GM18909 (cell line): ENCODE results near the gene TMEM131.
A peak's percentile ranks its signal among the peaks of the same experiment; 100 is the strongest.

Experiments
- ATAC-seq: cut with Tn5 transposase; IDR thresholded peaks from one replicate; pipeline ENCODE4 v1.9.1; 2021; ENCODE audit warnings: mild to moderate bottlenecking; ENCODE audit not compliant: unreplicated experiment, poor library complexity

Gene TMEM131

DNA sequence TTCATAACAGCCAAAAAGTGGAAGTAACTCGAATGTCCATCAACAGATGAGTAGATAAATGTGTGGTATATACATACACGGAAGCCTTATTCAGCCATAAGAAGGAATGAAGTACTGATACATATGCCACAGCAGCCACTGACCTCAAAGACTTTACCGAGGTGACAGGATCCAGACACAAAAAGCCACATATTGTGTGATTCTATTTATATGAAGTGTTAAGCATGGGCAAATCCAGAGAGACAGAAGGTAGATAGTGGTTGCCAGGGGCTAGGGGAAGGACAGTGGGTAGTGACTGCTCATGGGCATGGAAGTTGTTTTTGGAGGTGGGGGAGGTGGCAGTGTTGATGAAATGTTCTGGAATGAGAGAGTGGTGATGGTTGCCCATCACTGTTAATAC is 248.5 kb downstream of the TMEM131 start:
- ATAC-seq = no peak

DNA sequence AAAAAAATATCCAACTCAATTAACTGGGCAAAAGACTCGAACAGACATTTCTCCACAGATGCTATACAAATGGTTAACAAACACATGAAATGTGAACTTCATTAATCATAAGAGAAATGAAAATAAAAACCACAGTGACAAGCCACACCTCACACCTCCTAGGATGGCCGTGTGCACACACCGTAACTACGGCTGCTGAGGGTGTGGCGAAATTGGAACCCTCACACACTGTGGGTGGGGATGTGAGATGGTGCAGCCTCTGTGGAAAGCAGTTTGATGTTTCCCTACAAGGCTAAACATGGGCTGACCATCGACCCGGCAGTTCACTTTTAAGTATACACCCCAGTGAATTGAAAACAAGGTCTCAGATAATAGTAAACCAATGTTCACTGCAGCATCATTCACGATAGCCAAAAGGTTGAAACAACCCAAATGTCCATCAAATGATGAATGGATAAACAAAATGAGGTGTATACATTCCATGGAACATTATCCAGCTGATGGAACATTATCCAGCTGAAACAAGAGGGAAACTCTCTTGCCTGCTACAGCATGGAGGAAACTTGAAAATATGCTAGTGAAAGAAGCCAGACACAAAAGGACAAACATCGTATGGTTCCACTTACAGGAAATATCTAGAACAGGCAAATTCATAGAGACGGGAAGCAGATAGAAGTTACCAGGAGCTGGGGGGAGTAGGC is 250.1 kb downstream of the TMEM131 start:
- ATAC-seq = no peak

DNA sequence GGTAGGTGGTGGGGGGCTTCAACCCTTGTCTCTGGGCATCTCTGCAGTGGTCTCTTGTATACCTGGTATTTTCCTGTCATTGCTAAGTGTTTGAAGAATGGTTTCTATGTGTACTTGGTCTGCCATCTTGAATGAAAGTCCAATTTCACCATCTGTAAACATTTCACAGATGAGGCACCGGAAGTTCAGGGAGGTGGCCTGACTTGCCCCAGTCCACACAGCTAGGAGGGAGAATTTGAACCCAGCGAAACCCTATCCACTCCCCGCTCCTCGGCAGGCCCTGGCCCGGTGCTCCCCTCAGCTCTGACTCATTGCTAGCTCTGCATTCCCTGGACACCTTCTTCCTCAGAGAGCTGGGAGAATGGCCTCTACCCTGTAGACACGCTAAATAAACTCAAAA is 251.8 kb downstream of the TMEM131 start:
- ATAC-seq = no peak

DNA sequence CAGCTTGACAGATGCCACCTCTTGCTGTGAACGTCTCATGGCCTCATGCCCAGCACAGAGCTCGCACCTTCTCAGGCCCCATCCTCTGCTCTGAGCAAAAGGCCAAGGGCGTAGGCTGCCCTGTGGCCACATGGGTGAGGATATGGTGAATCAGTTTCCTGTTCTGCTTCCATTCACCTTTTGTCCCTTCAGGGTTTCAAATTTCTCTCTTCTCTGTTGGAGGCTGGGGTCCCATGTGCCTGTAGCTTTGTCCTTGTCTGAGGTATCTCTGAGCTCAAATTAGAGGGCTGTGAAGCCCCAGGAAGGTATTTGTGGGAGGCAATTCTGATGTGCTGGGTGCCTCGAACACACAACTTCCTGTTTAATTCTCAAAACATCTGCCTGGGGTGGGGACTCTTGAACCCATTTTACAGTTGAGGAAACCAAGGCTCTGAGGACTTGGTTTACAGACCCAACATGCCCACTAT is 253.3 kb downstream of the TMEM131 start:
- ATAC-seq = no peak

DNA sequence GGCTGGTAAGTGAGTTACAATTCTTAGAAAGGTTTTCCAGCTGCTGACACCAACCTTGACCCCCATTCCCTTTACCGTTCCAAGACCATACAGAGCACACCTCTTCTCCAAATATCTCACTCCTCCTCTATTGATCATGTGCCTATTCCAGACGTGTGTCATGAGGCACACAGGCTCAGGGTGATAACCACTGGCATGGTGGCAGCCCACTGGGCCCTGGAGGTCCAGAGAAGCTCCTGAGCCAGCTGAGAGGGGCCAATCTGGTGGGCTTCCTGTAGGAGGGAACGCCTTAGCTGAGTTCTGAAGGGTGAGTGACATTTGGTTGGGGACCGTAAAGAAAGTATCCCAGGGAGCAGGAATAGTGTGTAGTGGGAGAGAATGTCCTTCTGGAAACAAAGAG is 254.1 kb downstream of the TMEM131 start:
- no peak for ATAC-seq

DNA sequence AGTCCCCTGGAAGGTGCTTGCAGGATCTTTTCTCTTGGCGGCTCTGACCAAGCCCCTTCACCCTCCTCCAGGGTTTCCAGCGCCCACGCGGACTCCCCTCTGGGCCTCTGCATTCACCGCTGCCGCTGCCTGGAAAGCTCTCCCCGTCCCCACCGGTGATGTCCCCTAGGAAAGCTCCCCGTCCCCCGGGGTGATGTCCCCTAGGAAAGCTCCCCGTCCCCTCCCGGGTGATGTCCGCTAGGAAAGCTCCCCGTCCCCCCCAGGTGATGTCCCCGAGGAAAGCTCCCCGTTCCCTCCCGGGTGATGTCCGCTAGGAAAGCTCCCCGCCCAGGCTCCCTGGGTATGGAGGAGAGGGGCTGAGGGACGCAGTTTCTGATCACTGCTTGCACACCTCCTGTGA is 254.5 kb downstream of the TMEM131 start:
- no peak for ATAC-seq

DNA sequence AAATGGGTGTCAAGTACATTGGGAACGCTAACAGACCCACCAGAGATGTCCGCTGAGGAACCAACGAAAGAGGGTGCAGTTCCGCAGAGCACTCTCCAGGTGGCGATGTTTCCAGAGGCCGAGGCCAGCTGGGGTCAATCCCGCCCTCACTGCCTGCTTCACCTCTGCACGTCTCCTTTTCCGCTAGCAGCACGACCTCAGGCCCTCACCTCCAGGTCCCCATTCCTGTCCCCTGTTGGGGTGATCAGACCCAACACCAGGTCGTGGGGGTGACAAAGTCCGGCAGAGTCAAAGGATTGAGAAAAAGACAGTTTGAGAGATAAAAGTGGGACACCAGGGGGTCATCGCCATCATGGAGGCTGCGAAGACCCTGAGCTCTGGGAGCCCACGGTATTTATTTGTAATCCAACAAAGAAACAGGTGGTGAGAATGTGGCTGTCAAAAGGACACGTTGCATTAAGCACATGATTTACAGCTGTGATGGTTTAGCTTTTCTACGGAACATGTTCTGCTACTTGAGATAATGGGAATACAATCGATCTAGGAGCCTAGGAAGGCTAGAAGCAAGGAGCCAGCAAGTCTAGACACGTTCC is 255.1 kb downstream of the TMEM131 start:
- peak; percentile 53 for ATAC-seq

DNA sequence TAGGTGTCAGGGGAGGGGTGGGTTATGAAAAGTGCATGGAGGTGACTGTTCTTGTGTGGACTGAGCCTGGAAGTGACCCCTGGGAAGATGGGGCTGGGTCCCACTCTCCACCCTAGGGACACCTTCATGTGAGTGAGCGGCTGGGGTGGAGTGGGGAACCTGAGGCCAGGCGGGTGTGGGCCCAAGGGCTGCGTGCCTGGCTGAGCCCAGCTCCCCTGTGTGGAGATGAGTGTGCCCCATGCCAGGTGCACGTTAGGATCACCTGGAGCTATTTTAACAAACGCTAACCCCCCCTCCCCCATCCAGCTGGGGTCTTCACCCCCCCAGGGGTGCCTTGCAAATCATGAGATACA is 255.9 kb downstream of the TMEM131 start:
- ATAC-seq = no peak

DNA sequence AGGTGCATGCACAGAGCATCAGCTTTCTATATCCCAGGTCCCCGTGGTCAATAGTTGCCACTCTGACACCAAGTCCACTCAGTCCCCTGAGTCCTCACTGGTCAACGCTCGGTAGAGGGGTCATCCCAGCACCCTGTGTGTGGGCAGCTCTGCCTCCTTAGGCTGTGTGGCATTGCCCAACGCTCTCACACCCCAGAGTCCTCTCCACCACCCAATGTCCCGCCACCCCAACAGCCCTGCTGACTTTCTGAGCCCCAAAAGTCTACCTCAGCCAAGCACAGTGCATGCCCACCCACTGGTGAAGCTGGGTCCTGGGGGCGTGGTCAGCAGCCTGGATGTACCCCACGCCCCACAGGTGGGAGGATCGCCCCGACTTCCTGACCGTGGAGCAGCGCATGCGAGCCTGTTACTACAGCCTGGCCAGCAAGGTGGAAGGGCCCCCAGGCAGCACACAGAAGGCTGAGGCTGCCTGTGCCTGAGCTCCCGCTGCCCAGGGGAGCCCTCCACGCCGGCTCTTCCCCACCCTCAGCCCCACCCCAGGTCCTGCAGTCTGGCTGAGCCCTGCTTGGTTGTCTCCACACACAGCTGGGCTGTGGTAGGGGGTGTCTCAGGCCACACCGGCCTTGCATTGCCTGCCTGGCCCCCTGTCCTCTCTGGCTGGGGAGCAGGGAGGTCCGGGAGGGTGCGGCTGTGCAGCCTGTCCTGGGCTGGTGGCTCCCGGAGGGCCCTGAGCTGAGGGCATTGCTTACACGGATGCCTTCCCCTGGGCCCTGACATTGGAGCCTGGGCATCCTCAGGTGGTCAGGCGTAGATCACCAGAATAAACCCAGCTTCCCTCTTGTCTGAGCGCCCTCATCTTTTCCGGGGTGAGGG is 256.5 kb downstream of the TMEM131 start:
- no peak for ATAC-seq

DNA sequence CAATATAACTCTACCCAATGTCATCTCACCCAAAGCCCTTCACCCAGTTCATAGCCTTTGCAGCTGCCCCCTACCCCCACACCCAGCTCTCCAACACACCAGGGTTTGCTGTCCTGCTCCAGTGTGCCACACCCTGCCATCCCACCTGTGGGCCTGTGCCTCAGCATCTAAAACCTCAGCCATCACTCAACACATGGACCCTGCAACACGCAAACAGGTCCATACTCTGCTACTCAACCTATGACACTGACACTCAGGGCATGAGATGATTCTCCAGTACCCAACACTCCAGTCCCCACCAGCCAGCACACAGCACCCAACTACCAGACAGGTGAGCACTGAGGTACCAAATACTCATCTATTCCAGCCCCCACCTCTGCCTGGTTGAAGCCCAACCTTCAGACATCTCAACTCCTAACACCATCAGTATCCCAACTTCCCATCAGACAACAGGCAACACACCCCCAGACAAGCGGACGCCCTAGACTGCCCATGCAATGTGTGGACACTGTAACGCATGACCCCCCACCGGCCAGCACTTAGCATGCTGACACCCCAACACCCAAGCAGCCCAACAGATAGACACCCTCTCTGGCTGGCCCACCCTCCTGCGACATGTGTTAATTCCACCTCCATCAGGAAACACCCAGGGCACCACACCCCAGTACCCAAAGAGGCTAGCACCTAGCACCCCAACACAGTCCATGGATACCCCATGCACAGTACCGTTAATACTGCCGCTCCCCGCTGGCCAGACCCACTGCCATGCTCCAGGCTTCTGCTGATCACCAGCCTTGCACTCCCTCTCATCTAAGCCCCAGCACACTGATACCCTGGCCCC is 257.3 kb downstream of the TMEM131 start:
- ATAC-seq = no peak

DNA sequence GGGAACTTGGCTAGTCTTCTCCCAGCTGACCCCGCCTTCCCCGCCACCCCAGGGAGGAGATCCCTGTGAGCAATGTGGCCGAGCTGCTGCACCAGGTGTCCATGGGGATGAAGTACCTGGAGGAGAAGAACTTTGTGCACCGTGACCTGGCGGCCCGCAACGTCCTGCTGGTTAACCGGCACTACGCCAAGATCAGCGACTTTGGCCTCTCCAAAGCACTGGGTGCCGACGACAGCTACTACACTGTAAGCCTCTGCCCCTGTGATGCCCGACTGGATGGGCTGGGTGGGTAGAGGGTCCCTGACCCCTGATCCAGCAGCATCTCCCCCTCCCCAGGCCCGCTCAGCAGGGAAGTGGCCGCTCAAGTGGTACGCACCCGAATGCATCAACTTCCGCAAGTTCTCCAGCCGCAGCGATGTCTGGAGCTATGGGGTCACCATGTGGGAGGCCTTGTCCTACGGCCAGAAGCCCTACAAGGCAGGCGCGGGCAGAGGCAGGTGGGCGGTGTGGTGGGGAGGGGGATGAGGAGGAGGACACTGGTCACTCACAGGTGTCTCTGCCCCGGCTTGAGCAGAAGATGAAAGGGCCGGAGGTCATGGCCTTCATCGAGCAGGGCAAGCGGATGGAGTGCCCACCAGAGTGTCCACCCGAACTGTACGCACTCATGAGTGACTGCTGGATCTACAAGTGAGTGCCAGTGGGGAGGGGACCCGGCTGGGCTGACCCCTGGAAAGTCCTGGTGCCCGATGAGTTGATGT is 258.1 kb downstream of the TMEM131 start:
- ATAC-seq = no peak

DNA sequence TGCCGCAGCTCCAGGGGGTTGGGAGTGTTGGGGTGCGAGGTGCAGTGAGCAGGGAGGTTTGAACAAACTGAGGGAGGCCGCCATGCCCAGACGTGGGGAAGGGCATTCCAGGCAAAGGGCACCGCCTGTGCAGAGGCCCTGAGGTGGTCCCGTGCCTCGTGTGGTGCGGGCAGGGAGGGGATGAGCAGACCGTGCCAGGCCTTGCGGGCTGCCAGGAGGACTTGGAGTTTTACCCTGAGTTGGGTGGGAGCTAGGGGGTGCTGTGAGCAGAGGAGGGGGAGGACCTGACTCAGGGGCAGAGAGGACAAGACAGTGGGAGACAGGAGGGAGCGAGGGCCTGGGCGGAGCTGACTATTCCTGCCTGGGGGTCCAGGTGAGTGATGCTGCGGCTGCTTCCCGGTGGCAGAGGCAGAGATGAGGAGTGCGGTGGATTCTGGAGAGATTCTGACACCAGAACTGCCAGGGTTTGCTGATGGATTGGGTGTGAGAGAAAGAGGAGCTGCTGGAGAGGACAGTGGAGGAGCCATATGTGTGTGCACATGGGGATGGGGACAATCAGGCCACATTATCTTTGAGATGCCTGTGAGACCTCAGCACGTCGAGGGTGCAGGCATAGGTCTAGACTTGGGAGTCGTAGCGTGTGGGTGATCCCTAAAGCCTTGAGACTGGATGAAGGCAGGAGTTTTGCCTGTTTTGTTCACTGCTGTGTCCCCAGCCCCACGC is 259.0 kb downstream of the TMEM131 start:
- no peak for ATAC-seq

DNA sequence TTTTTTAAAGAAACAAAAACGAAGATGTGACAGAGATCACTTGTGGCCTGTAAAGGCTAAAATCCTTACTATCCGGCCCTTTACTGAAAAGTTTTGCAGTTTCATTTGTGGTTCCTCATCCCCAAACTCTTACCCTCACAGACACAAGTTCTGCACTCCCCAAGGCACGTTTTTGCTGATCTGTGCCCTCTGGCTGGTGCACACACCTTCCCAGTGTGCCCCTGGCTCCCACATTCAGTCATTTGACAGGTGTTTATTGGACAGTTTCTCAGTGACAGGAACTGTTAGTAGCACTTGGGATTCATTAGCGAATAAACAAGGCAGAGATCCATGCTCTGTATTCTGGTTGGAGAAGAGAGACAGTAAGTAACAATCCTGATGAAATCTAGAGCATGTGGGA is 259.6 kb downstream of the TMEM131 start:
- no peak for ATAC-seq

DNA sequence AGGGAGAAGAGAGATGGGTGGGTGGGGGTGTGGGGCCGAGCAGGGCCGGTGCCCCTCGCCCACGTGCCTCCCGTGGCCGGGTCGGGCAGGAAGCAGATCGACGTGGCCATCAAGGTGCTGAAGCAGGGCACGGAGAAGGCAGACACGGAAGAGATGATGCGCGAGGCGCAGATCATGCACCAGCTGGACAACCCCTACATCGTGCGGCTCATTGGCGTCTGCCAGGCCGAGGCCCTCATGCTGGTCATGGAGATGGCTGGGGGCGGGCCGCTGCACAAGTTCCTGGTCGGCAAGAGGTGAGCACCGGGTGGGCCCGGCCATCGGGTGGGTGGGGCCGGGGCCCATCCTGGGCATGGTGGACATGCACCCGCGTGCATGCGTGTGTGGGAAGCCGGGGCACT is 260.6 kb downstream of the TMEM131 start:
- no peak for ATAC-seq

DNA sequence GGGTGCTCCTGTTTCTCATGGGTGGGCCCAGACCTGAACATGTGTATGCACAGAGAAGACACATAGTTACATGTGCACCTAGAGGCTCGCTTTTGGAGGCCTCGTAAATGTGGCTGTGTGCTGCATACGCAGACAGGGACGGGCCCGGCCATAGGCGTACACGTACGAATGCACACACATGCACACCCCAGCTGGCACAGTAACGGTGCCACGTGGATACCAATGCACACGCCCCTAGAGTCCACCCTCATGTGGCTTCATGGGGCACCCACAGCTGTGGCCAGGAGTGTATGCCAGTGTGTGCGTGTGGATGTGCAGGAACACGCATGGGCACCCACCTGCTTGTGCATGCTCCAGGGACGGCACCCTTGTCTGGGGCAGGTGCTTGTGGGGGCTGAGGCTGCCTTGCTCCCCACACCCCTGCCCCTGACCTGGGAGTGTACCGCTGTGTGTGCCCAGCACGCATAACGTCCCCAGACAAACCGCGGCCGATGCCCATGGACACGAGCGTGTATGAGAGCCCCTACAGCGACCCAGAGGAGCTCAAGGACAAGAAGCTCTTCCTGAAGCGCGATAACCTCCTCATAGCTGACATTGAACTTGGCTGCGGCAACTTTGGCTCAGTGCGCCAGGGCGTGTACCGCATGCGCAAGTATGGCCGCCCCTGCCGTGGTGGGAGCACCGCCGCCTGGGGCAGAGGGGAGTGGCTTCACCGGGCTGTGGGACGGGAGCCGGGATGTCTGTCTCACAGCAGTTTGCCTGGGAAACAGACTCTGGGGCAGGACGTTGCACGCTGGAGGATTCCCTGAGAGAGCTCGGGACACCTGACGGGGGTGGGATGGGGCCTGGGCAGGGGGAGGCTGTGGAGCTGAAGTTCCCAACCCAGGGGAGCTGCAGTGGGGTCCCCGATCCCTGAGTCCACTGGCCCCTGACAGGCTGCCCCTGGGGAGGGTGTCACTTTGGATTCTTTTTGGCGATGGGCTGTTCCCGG is 261.4 kb downstream of the TMEM131 start:
- no peak for ATAC-seq

DNA sequence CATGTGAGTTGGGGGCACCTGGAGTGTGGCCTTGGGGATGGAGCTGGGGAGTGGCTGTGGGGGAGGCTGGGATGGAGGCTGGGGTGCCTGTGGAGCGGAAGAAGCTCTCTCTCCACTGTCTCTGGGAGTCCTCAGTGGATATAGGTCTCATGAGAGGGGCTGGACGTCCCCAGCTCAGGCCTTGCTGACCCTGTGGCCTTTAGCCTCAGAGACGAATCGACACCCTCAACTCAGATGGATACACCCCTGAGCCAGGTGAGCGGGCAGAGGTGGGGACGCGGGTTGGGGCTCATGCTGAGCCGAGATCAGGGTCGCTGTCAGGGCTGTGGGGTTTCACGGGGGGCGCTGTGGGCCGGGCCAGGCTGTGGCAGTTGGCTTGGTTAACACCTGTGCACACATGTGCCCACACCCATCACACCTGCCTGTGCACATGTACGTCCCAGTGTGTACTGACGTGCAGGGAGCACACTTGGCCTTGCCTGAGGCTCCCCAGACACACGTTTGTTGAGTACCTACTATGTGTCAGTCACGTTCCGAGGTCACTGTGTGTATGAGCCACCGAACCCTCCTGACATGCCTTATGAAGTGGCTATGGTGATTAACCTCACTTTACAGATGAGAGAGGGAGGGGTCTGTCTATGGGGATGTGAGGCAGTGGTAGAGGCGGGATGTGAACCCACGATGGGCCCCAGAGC is 262.3 kb downstream of the TMEM131 start:
- no peak for ATAC-seq
